Measurements from ENCODE around the gene UPP2.

DNA sequence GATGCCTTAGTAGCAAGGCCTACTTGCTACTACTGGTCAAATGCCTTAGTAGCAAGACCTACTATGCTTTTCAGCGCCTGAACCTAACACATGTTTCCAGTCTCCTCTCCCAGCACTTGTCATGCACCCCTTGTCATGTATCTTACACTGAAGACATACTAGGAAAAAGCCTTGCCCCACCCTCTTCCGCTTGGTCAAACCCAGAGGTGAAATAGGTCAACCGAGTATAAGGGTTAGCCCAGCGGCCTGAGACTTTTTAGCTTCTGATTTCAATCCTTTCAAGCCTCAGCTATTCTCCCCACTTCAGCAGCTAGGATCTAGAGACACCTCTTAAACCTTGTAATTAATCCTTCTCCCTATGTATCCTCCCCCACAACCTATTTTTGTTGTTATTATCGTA, 73.3 kb downstream of the UPP2 start:
- TF ChIP-seq GATA2 (IDR thresholded peaks at IDR 0.05; ENCODE audit: low read depth, low read length) (no peak), GATA3 (IDR thresholded peaks at IDR 0.05; ENCODE audit: low read depth, low read length) (no peak)
